HL-60/S4 treated with retinoic acid at 250 ng/mL for 4 days and 3 days (cell line): ENCODE measurements around the gene PHF20.
"Not testable (repeated sequence)": the region's sequence is repeated elsewhere in the genome, so short reads cannot be mapped to it uniquely, and the experiment has no call there.

Experiments used
- in situ Hi-C: fragments of 300-500 bp; cut with MboI; formaldehyde crosslinking; loops from 2 replicates; pipeline ENCODE4 v1.7.0; 2022; ENCODE audit warnings: low sequenced_read_pairs

The PHF20 gene

DNA sequence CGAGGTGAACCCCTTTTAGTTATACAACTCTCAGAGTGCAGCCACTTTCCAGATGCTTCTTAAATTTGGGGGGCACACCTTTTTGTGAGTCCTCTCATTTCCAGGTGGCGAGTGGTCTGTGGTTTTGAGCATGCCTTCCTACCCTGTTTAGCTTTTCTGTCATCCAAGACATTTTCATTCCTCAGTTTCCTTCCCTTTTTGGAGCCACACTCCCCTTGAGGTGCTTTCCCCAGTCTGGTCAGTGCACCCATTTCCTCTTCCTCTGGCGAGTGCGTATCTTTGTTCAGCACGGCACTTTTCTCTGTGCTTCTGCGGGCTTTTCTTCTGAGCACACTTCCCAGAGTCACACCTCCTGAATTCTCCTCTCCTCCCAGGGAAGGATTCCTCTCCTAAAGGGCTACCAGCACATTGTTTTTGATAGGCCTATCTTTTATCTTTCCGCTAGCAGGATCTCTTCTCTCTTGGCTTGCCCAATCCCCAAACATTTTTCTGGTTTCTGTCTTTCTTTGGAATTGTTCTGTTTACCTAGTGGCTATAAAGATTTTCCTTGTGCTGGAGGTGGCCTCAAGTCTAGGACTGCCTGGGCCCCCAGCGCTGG lies 1.4 kb downstream of the PHF20 start:
- in situ Hi-C loops = no loop called here

- in situ Hi-C loops = no loop called here
Observed at GRCh38 chr20:35774391-35774790, 2.6 kb downstream of the PHF20 start.

DNA sequence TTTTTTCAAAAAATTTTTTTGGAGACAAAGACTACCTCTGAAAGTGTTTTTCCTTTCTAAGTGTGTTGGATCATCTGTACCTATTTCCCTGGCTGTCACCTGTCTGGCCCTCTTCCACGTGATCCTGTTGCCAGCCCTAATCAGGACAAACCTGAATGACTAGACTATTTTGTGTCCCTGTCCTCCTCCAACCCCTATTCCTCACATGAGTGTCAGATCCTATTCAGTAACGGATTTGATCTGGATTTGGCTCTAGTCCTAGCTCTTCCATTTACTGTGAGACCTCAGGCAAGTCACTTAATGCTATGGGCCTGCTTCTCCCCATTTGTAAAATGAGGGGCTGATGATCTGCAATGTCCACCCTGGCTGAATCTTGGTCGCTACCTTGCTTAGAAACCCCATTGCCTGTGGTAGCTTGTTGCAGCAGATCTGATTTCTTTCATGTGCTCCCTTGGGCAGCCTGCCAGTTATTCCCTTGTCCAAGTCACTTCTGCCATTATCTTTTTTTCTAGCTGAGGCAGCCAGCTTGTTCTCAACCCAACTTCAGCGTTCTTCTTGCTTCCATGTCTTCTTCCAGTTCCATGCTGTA lies 4.8 kb downstream of the PHF20 start:
- in situ Hi-C loops = no loop called here

DNA sequence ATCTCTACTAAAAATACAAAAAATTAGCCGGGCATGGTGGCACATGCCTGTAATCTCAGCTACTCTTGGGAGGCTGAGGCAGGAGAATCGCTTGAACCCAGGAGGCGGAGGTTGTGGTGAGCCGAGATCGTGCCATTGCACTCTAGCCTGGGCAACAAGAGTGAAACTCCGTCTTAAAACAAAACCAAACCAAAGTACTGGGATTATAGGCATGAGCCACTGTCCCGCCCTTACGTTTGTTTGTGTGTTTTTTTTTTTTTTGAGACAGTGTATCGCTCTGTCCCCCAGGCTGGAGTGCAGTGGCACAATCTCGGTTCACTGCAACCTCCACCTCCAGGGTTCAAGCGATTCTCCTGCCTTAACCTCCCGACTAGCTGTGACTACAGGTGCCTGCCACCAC lies 12.0 kb downstream of the PHF20 start:
- in situ Hi-C loops = not testable (repeated sequence)

GRCh38 chr20:35785541-35785940 lies 13.7 kb downstream of the PHF20 start:
- in situ Hi-C loops = not testable (repeated sequence)

DNA sequence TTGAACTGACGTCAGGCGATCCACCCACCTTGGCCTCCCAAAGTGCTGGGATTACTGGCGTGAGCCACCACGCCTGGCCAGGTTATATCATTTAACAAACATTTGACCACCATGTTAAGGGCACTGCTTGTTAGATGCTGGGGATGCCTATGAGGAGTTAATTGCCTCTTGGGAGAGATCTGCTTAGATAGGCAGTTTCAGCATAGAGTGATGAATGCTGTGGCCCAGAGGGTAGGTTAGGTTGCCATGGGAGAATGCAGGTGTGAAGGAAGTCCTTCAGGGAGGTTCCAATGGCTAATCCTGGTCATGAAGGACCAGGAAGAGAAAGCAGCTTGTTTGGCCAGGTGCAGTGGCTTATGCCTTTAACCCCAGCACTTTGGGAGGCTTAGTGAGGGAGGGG lies 17.0 kb downstream of the PHF20 start:
- in situ Hi-C loops = no loop called here

DNA sequence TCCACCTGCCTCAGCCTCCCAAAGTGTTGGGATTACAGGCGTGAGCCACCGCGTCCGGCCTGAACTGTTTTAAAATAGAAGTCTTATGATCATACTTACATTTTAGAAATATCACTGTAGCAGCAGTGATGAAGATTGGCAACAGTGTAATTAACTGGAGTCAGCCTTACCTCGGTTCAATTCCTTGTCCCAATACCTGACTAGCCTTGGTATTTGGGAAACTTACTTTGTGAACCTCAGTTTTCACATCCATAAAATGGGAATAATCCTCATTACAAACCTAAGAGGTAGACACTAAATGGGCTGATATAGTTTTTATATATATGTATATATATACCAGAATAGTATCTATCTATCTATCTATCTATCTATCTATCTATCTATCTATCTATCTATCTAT lies 19.3 kb downstream of the PHF20 start:
- in situ Hi-C loops = no loop called here

GRCh38 chr20:35791821-35792220 lies 20.0 kb downstream of the PHF20 start:
- in situ Hi-C loops = no loop called here

- in situ Hi-C loops = no loop called here
Observed at GRCh38 chr20:35792740-35793139, 20.9 kb downstream of the PHF20 start.

- in situ Hi-C loops = no loop called here
Observed at GRCh38 chr20:35796571-35796970, 24.8 kb downstream of the PHF20 start.

- in situ Hi-C loops = no loop called here
Observed at GRCh38 chr20:35801865-35802264, 30.1 kb downstream of the PHF20 start.

- in situ Hi-C loops = no loop called here
Observed at GRCh38 chr20:35806075-35806474, 34.3 kb downstream of the PHF20 start.

DNA sequence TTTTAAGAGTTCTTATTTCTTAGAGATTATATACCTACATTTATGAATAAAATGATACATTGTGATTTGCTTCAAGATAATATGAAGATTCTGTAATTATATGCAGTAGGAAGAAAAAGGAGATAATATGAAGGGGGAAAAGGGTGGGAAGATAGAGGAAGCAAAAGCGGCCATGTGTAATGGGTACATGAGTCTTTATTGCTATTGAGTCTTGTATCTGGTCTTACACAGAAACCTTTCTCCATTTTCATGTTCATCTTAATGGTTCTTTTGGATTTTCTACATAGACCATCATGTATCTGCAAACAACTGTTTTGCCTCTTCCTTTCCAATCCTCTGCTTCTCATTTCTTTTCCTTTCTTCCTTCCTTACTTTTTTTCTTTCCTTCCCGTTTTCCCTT lies 36.1 kb downstream of the PHF20 start:
- in situ Hi-C loops = no loop called here

- in situ Hi-C loops = no loop called here
Observed at GRCh38 chr20:35820715-35821114, 48.9 kb downstream of the PHF20 start.

DNA sequence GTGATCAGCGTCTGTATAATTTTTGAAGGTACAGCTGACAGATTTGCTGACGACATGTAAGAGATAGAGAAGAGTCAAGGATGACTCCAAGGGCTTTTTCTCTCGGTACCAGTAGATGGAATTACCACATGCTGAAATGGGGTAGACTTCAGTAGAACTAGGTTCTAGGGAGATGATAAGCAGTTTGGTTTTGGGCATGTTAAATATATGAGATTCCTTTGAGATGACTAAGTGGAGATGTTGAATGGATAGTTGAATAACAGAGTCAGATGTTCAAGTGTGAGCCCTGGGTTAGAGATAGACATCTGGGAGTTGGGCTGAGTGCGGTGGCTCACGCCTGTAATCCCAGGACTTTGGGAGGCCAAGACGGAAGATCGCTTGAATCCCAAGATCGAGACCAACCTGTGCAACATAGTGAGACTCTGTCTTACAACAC lies 50.0 kb downstream of the PHF20 start:
- in situ Hi-C loops = no loop called here

DNA sequence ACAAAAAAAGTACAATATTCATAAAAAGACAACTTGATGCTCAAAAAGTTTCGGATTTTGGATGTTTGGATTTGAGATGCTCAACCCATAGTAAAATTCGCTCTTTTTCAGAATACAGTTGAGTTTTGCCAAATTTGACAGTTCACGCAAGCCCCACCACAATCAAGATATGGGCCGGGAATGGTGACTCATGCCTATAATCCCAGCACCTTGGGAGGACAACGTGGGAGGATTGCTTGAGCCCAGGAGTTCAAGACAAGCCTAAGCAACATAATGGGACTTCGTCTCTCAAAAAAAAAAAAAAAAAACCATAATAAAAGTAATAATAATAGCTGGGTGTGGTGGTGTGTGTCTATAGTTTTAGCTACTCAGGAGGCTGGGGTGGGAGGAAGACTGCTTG lies 51.3 kb downstream of the PHF20 start:
- in situ Hi-C loops = no loop called here

DNA sequence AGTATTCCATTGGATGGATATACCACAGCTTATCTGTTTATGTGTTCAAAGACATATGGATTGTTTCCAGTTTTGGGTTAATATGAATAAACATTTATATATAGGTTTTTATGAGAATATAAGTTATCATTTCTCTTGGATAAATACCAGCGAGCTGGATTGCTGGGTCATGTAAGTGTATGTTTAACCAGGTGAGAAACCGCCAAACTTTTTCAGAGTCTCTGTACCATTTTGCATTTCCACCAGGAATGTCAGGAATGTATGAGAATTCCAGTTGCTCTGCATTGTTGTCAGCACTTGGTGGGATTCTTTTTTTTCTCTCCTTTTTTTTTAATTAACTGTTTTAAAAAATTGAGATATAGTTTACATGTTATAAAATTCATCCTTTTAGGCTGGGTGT lies 52.1 kb downstream of the PHF20 start:
- in situ Hi-C loops = no loop called here

GRCh38 chr20:35826397-35826998 lies 54.7 kb downstream of the PHF20 start:
- in situ Hi-C loops = no loop called here

GRCh38 chr20:35828434-35828833 lies 56.6 kb downstream of the PHF20 start:
- in situ Hi-C loops = no loop called here

DNA sequence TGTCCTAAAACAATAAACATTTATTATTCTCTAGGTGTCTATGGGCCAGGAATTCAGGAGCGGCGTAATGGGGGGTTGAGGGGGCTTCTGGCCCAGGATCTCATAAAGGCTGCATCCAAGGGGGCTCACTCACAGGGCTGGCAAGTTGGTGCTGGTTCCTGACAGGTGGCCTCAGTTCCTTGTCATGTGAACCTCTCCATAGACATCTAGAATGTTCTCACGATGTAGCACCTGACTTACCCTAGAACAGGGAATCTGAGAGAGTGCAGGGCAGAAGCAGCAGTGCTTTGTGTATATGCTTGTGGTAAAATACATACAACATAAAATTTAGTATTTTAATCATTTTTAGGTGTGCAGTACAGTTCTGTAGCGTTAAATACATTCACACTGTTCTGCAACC lies 57.1 kb downstream of the PHF20 start:
- in situ Hi-C loops = no loop called here

GRCh38 chr20:35830264-35830663 lies 58.4 kb downstream of the PHF20 start:
- in situ Hi-C loops = no loop called here

GRCh38 chr20:35831029-35831428 lies 59.2 kb downstream of the PHF20 start:
- in situ Hi-C loops = no loop called here

- in situ Hi-C loops = no loop called here
Observed at GRCh38 chr20:35831971-35832370, 60.2 kb downstream of the PHF20 start.
